Measurements from ENCODE around the gene CNPY1.

CNPY1 gene

GRCh38 chr7:155536451-155536850 lies 9.9 kb downstream of the CNPY1 start:
- H3K27me3 ChIP-seq (ENCODE audit: control insufficient read depth, insufficient read depth, low read length): peaks cover 53% of the 10 kb centered on the region
- H3K9ac ChIP-seq (ENCODE audit: low read length): no peak overlapping the region
- H3K4me1 ChIP-seq (ENCODE audit: control insufficient read depth, insufficient read depth, low read length): peaks cover 12% of the 10 kb centered on the region
- H3K4me3 ChIP-seq (ENCODE audit: low read length): no peak overlapping the region
- H3K9me3 ChIP-seq (ENCODE audit: control insufficient read depth, low read length): no peaks in the 10 kb centered on the region
- no peaks in the 10 kb centered on the region for H3K36me3 ChIP-seq (ENCODE audit: control insufficient read depth, insufficient read depth, low read length)

- Histone ChIP-seq H3K36me3 (ENCODE audit: control insufficient read depth, insufficient read depth, low read length) (no peaks in the 10 kb centered on the region), H3K9me3 (ENCODE audit: control insufficient read depth, low read length) (no peaks in the 10 kb centered on the region), H3K4me1 (ENCODE audit: control insufficient read depth, insufficient read depth, low read length) (peaks cover 12% of the 10 kb centered on the region), H3K9ac (ENCODE audit: low read length) (no peak overlapping the region), H3K4me3 (ENCODE audit: low read length) (no peak overlapping the region), H3K27me3 (ENCODE audit: control insufficient read depth, insufficient read depth, low read length) (peaks cover 67% of the 10 kb centered on the region)
Measured at GRCh38 chr7:155534691-155535090, 11.7 kb downstream of the CNPY1 start.

DNA sequence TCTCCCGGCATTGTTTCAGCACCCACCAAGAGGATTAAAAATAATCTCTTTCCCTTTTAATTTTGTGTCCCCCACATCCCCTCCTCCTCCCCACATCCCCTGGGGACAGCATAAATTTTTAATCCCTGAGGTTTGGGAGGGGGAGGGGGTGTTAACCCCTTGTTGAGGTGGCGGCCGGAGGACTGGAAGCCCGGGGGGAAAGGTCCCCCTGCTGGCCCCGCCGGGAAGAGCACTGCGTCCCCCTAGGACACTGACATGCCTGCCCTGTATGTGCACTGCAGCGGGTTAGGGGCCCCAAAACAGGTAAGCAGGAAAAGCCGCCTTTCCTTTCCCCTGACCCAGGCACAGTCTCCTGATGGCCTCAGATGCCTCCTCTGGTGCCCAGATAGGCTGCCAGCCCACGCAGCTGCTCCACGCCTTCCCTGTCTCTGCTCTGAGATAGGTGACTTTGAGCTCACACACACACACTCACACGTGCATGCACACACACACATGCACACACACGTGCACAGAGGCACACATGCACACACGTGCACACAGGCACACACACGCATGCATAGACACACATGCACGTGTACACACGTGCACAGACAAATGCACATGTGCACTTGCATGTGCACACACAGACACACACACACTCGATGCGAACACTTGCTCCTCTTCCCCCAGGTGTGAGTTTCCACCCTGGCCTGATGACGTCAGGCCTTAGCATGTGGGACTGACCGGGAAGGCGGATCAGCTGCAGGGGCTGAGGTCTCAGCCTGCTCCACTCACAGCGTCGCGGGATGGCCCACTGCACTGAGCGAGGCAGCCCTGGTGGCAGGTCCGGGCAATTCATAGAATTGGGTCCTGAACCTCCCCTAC lies 12.3 kb downstream of the CNPY1 start:
- Histone ChIP-seq H3K9me3 (ENCODE audit: control insufficient read depth, low read length) (no peaks in the 10 kb centered on the region), H3K4me1 (ENCODE audit: control insufficient read depth, insufficient read depth, low read length) (peaks cover 12% of the 10 kb centered on the region), H3K36me3 (ENCODE audit: control insufficient read depth, insufficient read depth, low read length) (no peaks in the 10 kb centered on the region), H3K9ac (ENCODE audit: low read length) (no peak overlapping the region), H3K27me3 (ENCODE audit: control insufficient read depth, insufficient read depth, low read length) (peaks cover 66% of the 10 kb centered on the region), H3K4me3 (ENCODE audit: low read length) (no peak overlapping the region)

- Histone ChIP-seq H3K9ac (ENCODE audit: low read length) (no peak overlapping the region), H3K4me3 (ENCODE audit: low read length) (no peak overlapping the region), H3K4me1 (ENCODE audit: control insufficient read depth, insufficient read depth, low read length) (peaks cover 12% of the 10 kb centered on the region), H3K36me3 (ENCODE audit: control insufficient read depth, insufficient read depth, low read length) (no peaks in the 10 kb centered on the region), H3K27me3 (ENCODE audit: control insufficient read depth, insufficient read depth, low read length) (peaks cover 66% of the 10 kb centered on the region), H3K9me3 (ENCODE audit: control insufficient read depth, low read length) (no peaks in the 10 kb centered on the region)
Measured at GRCh38 chr7:155533120-155533826, 13.1 kb downstream of the CNPY1 start.

DNA sequence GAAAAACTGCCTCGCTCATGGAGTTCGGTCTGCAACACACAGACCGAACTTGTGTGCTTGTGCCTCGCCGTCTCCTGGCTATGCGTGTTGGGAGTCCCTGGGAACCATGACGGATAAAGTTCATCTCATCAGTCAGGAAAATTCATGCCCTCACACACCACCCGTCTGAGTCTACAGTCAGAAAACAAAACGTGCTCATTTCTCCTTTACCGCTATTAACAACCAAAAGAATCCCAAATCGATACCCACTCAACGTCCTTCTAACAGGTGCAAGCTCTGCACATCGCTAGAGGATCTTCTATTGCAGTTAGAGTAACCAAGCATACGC lies 13.6 kb downstream of the CNPY1 start:
- Histone ChIP-seq H3K27me3 (ENCODE audit: control insufficient read depth, insufficient read depth, low read length) (peaks cover 66% of the 10 kb centered on the region), H3K9me3 (ENCODE audit: control insufficient read depth, low read length) (no peaks in the 10 kb centered on the region), H3K4me1 (ENCODE audit: control insufficient read depth, insufficient read depth, low read length) (peaks cover 12% of the 10 kb centered on the region), H3K36me3 (ENCODE audit: control insufficient read depth, insufficient read depth, low read length) (no peaks in the 10 kb centered on the region), H3K9ac (ENCODE audit: low read length) (no peak overlapping the region), H3K4me3 (ENCODE audit: low read length) (no peak overlapping the region)

GRCh38 chr7:155531681-155532080 lies 14.7 kb downstream of the CNPY1 start:
- Histone ChIP-seq H3K4me3 (ENCODE audit: low read length) (no peak overlapping the region), H3K4me1 (ENCODE audit: control insufficient read depth, insufficient read depth, low read length) (peaks cover 12% of the 10 kb centered on the region), H3K9me3 (ENCODE audit: control insufficient read depth, low read length) (no peaks in the 10 kb centered on the region), H3K36me3 (ENCODE audit: control insufficient read depth, insufficient read depth, low read length) (no peaks in the 10 kb centered on the region), H3K9ac (ENCODE audit: low read length) (no peak overlapping the region), H3K27me3 (ENCODE audit: control insufficient read depth, insufficient read depth, low read length) (peaks cover 66% of the 10 kb centered on the region)

DNA sequence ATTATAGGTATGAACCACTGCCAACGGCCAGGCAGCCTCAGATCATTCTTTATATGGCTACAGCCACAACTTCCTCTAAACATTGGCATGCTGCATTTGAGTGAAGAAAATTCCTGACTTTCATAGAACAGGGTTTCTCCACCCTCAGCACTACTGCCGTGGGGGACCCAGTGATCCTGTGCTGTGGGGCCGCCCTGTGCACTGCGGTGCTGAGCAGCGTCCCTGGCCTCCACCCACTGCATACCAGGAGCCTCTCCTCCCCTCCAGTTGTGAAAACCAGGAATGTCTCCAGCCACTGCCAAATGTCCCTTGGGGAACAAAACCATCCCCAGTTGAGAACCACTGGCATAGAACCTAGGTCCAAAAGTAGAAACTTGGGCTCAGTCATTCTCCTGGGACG lies 15.8 kb downstream of the CNPY1 start:
- Histone ChIP-seq H3K27me3 (ENCODE audit: control insufficient read depth, insufficient read depth, low read length) (peaks cover 59% of the 10 kb centered on the region), H3K36me3 (ENCODE audit: control insufficient read depth, insufficient read depth, low read length) (no peaks in the 10 kb centered on the region), H3K4me1 (ENCODE audit: control insufficient read depth, insufficient read depth, low read length) (peaks cover 12% of the 10 kb centered on the region), H3K4me3 (ENCODE audit: low read length) (no peak overlapping the region), H3K9ac (ENCODE audit: low read length) (no peak overlapping the region), H3K9me3 (ENCODE audit: control insufficient read depth, low read length) (no peaks in the 10 kb centered on the region)

GRCh38 chr7:155529845-155530244 lies 16.5 kb downstream of the CNPY1 start:
- Histone ChIP-seq H3K9me3 (ENCODE audit: control insufficient read depth, low read length) (no peaks in the 10 kb centered on the region), H3K27me3 (ENCODE audit: control insufficient read depth, insufficient read depth, low read length) (peaks cover 51% of the 10 kb centered on the region), H3K36me3 (ENCODE audit: control insufficient read depth, insufficient read depth, low read length) (no peaks in the 10 kb centered on the region), H3K9ac (ENCODE audit: low read length) (no peak overlapping the region), H3K4me1 (ENCODE audit: control insufficient read depth, insufficient read depth, low read length) (peaks cover 12% of the 10 kb centered on the region), H3K4me3 (ENCODE audit: low read length) (no peak overlapping the region)

DNA sequence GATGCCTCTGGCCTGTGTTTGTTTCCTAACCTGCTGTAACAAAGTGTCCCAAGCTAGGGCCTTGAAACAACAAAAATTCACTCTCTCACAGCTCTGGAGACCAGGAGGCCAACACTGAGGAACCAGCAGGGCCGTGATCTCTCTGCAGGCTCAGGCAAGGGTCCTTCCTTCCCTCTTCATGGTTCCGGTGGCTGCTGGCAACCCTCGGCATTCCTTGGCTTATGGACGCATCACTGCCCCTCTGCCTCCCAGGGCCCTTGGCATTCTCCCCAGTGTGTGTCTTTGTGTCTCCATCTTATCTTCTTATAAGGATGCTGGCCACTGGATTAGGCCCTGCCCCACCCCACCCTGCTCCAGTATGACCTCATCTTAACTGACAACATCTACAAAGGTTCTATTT lies 17.0 kb downstream of the CNPY1 start:
- Histone ChIP-seq H3K4me1 (ENCODE audit: control insufficient read depth, insufficient read depth, low read length) (peaks cover 12% of the 10 kb centered on the region), H3K27me3 (ENCODE audit: control insufficient read depth, insufficient read depth, low read length) (peaks cover 46% of the 10 kb centered on the region), H3K36me3 (ENCODE audit: control insufficient read depth, insufficient read depth, low read length) (no peaks in the 10 kb centered on the region), H3K9me3 (ENCODE audit: control insufficient read depth, low read length) (no peaks in the 10 kb centered on the region), H3K9ac (ENCODE audit: low read length) (no peak overlapping the region), H3K4me3 (ENCODE audit: low read length) (no peak overlapping the region)

GRCh38 chr7:155527664-155528063 lies 18.7 kb downstream of the CNPY1 start:
- Histone ChIP-seq H3K27me3 (ENCODE audit: control insufficient read depth, insufficient read depth, low read length) (peaks cover 33% of the 10 kb centered on the region), H3K4me1 (ENCODE audit: control insufficient read depth, insufficient read depth, low read length) (peaks cover under 1% of the 10 kb centered on the region), H3K4me3 (ENCODE audit: low read length) (no peak overlapping the region), H3K9me3 (ENCODE audit: control insufficient read depth, low read length) (no peaks in the 10 kb centered on the region), H3K36me3 (ENCODE audit: control insufficient read depth, insufficient read depth, low read length) (no peaks in the 10 kb centered on the region), H3K9ac (ENCODE audit: low read length) (no peak overlapping the region)

- H3K9ac ChIP-seq (ENCODE audit: low read length): no peak overlapping the region
- no peaks in the 10 kb centered on the region for H3K36me3 ChIP-seq (ENCODE audit: control insufficient read depth, insufficient read depth, low read length)
- no peaks in the 10 kb centered on the region for H3K4me1 ChIP-seq (ENCODE audit: control insufficient read depth, insufficient read depth, low read length)
- peaks cover 27% of the 10 kb centered on the region for H3K27me3 ChIP-seq (ENCODE audit: control insufficient read depth, insufficient read depth, low read length)
- no peak overlapping the region for H3K4me3 ChIP-seq (ENCODE audit: low read length)
- H3K9me3 ChIP-seq (ENCODE audit: control insufficient read depth, low read length): no peaks in the 10 kb centered on the region
Measured at GRCh38 chr7:155526225-155526624, 20.1 kb downstream of the CNPY1 start.

DNA sequence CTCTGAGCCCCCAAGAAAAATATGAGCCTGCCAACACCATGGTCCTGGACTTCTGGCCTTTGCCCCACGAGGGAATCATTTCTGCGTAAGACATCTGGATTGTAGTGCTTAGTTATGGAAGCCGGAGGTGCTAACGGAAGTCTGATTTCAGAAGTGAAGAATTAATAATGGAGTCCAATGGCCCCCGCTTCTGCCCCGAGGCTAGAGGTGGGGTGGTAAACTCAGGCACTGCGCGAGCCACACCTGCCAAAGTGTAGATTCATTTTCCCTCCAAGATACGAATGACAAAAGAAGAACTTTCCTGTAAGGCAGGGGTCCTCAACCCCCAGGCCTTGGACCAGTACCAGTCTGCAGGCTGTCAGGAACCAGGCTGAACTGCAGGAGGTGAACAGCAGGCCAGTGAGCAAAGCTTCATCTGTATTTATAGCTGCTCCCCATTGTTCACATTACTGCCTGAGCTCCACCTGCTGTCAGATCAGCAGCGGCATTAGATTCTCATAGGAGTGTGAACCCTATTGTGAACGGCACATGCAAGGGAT lies 22.3 kb downstream of the CNPY1 start:
- Histone ChIP-seq H3K4me3 (ENCODE audit: low read length) (no peak overlapping the region), H3K4me1 (ENCODE audit: control insufficient read depth, insufficient read depth, low read length) (no peaks in the 10 kb centered on the region), H3K27me3 (ENCODE audit: control insufficient read depth, insufficient read depth, low read length) (peaks cover 12% of the 10 kb centered on the region), H3K9me3 (ENCODE audit: control insufficient read depth, low read length) (no peaks in the 10 kb centered on the region), H3K36me3 (ENCODE audit: control insufficient read depth, insufficient read depth, low read length) (no peaks in the 10 kb centered on the region), H3K9ac (ENCODE audit: low read length) (no peak overlapping the region)

Data from mucosa of stomach (tissue), 1 donor.